Caco-2 (cell line): ENCODE measurements around the gene HSPA4L. TPM values are rescaled to one million over a fixed set of nuclear protein-coding genes. Genes with fewer than 3 reads are reported as not detected.

Experiments used
- BruUV-seq: library from RNA; stranded (reverse); fragments of 400-500 nt; replicated peaks from 2 replicates; lab custom pipeline; 2021; lab: Mats Ljungman, UMichigan
- CTCF ChIA-PET: fragments of 300-600 bp; sonication (Branson Sonifier 250); formaldehyde crosslinking; loops from one replicate; lab custom pipeline; 2022; ENCODE audit warnings: antibody characterized with exemption; lab: Charles Lee
- POLR2A ChIA-PET: fragments of 300-600 bp; sonication (Branson Sonifier 250); formaldehyde crosslinking; loops from one replicate; lab custom pipeline; 2022; ENCODE audit warnings: antibody characterized with exemption; lab: Charles Lee
- DNase-seq, 2 experiments: peaks; one replicate each; pipeline versions ENCODE4 v3.0.0 to v3.0.0-alpha.2; 2020 to 2022
- H3K27me3 ChIP-seq: replicated peaks from 2 replicates; pipeline ENCODE4 v1.6.0; 2011; ENCODE audit warnings: low read length; ENCODE audit not compliant: control insufficient read depth, insufficient read depth
- H3K36me3 ChIP-seq: 2 replicates; pipeline ENCODE4 v1.5.1; 2011; ENCODE audit warnings: low read length; ENCODE audit not compliant: control insufficient read depth, insufficient read depth
- H3K4me1 ChIP-seq: fragments of 250-450 bp; sonication (Bioruptor Pico); 2 replicates; pipeline ENCODE4 v1.5.1; 2020; ENCODE audit warnings: mild to moderate bottlenecking
- H3K4me3 ChIP-seq: 2 replicates; pipeline ENCODE4 v1.5.1; 2011; ENCODE audit warnings: low read depth, mild to moderate bottlenecking, control low read depth, low read length
- H3K9me3 ChIP-seq: fragments of 250-450 bp; sonication (Bioruptor Pico); 2 replicates; pipeline ENCODE4 v1.5.1; 2020; ENCODE audit warnings: mild to moderate bottlenecking, moderate library complexity
- H3K27ac Mint-ChIP-seq: one replicate; pipeline ENCODE4 v1.8.0; 2022; ENCODE audit warnings: mixed read lengths; ENCODE audit not compliant: unreplicated experiment
- H3K27me3 Mint-ChIP-seq: one replicate; pipeline ENCODE4 v1.8.0; 2022; ENCODE audit warnings: mixed read lengths; ENCODE audit not compliant: insufficient read depth, unreplicated experiment
- H3K36me3 Mint-ChIP-seq: one replicate; pipeline ENCODE4 v1.8.0; 2022; ENCODE audit warnings: mild to moderate bottlenecking, mixed read lengths; ENCODE audit not compliant: insufficient read depth, unreplicated experiment
- H3K4me1 Mint-ChIP-seq: one replicate; pipeline ENCODE4 v1.8.0; 2022; ENCODE audit warnings: low read depth, mixed read lengths; ENCODE audit not compliant: unreplicated experiment
- H3K4me3 Mint-ChIP-seq: one replicate; pipeline ENCODE4 v1.8.0; 2022; ENCODE audit warnings: mild to moderate bottlenecking, moderate library complexity, mixed read lengths; ENCODE audit not compliant: unreplicated experiment
- H3K9me3 Mint-ChIP-seq: one replicate; pipeline ENCODE4 v1.8.0; 2022; ENCODE audit warnings: mixed read lengths; ENCODE audit not compliant: unreplicated experiment
- CTCF ChIP-seq, 2 experiments: fragments of 200-600 bp in 1 of 2; IDR thresholded peaks; 1 replicate in 1 of 2; 2 replicates in 1 of 2; pipeline versions ENCODE4 v1.5.1 to v1.8.0; 2011 to 2022; ENCODE audit warnings: antibody characterized with exemption in 1 of 2, control low read depth in 1 of 2, inconsistent platforms in 1 of 2, low read depth in 1 of 2, low read length in 1 of 2, mild to moderate bottlenecking in 1 of 2, moderate library complexity in 1 of 2; ENCODE audit not compliant: insufficient read depth in 1 of 2, severe bottlenecking in 1 of 2, unreplicated experiment in 1 of 2
- intact Hi-C: fragments of 100-400 bp; cut with micrococcal nuclease; formaldehyde crosslinking; loops from one replicate; pipeline ENCODE4 v1.10.0; 2022; ENCODE audit not compliant: unreplicated experiment
- total RNA-seq: library from RNA; stranded (reverse); gene quantifications from 2 replicates; pipeline ENCODE4 v1.2.3, GENCODE V29; 2022

The HSPA4L gene
- total RNA-seq, 1 experiment from 2014 or later = 3.6 TPM

GRCh38 chr4:127870281-127870680, 88.2 kb downstream of the HSPA4L start:
- CTCF ChIA-PET = no interaction called here
- POLR2A ChIA-PET = no interaction called here
- Mint-ChIP-seq H3K4me1 (peaks cover 6% of the 10 kb centered on the region), H3K9me3 (no peaks in the 10 kb centered on the region), H3K36me3 (no peaks in the 10 kb centered on the region), H3K4me3 (no peak overlapping the region), H3K27ac (no peak overlapping the region), H3K27me3 (no peaks in the 10 kb centered on the region)
- no peak overlapping the region for H3K4me3 ChIP-seq
- BruUV-seq = no TSS peak
- intact Hi-C loops = no loop called here
- H3K4me1 ChIP-seq = no peaks in the 10 kb centered on the region
- no peaks in the 10 kb centered on the region for H3K27me3 ChIP-seq
- TF ChIP-seq CTCF (IDR thresholded peaks at IDR 0.05; ENCODE audit: insufficient read depth in 1 of 2, low read depth in 1 of 2, low read length in 1 of 2, severe bottlenecking in 1 of 2, unreplicated experiment in 1 of 2) = no peak
- H3K9me3 ChIP-seq = no peaks in the 10 kb centered on the region
- no peak for DNase-seq
- H3K36me3 ChIP-seq = no peaks in the 10 kb centered on the region

DNA sequence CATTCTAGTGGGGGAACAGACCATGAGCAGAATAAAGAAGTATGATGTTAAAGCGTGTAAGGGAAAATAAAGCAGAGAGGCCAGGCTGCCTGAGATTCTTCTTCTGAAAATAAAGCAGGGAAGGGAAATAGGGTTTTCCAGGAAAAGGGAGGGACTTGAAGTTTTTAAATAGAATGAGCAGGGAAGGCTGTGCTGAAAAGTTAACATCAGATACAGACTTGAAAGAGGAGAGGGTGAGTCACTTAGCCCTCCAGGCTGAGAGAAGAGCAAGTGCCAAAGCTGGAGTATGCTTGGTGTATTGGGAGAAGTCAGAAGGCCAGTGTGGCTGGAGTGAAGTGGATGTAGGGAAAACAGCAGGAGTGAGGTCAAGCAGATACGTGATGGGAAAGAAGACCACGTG, 88.6 kb downstream of the HSPA4L start:
- Histone ChIP-seq H3K36me3 (no peaks in the 10 kb centered on the region), H3K4me3 (no peak overlapping the region), H3K4me1 (no peaks in the 10 kb centered on the region), H3K9me3 (no peaks in the 10 kb centered on the region), H3K27me3 (no peaks in the 10 kb centered on the region)
- BruUV-seq = no TSS peak
- intact Hi-C loops = no loop called here
- no peak for DNase-seq
- Mint-ChIP-seq H3K36me3 (no peaks in the 10 kb centered on the region), H3K27me3 (no peaks in the 10 kb centered on the region), H3K27ac (no peak overlapping the region), H3K4me3 (no peak overlapping the region), H3K9me3 (no peaks in the 10 kb centered on the region), H3K4me1 (peaks cover 6% of the 10 kb centered on the region)
- ChIA-PET CTCF (no interaction called here), POLR2A (no interaction called here)
- TF ChIP-seq CTCF (IDR thresholded peaks at IDR 0.05; ENCODE audit: insufficient read depth in 1 of 2, low read depth in 1 of 2, low read length in 1 of 2, severe bottlenecking in 1 of 2, unreplicated experiment in 1 of 2) = no peak

DNA sequence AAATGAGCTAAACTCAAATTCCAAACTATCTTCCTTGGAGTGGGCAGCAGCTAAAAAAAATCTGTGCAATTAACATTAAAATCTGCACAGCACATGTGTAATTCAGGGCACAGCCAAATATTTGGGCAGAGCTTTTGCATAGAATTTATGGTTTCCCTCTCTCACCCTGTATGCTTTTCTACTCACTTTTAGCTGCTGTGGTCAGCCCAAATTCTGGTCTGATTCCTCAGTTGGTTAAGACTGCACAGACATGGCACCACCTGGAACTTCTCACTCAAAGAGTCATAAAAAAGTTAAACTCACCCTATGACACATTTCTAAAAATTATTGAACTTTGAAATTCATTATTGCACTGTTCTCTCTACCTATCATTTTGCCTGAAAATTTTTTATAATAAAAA, 93.7 kb downstream of the HSPA4L start:
- no peak for DNase-seq
- H3K27me3 Mint-ChIP-seq = no peaks in the 10 kb centered on the region
- H3K36me3 ChIP-seq = no peaks in the 10 kb centered on the region
- no peak for TF ChIP-seq CTCF (IDR thresholded peaks at IDR 0.05; ENCODE audit: insufficient read depth in 1 of 2, low read depth in 1 of 2, low read length in 1 of 2, severe bottlenecking in 1 of 2, unreplicated experiment in 1 of 2)
- CTCF ChIA-PET = no interaction called here
- peaks cover 3% of the 10 kb centered on the region for H3K4me1 Mint-ChIP-seq
- H3K27me3 ChIP-seq = no peaks in the 10 kb centered on the region
- H3K4me3 ChIP-seq = no peak overlapping the region
- H3K4me3 Mint-ChIP-seq = no peak overlapping the region
- H3K9me3 ChIP-seq = no peaks in the 10 kb centered on the region
- no peaks in the 10 kb centered on the region for H3K9me3 Mint-ChIP-seq
- intact Hi-C loops = no loop called here
- H3K4me1 ChIP-seq = no peaks in the 10 kb centered on the region; the same call in none of the 2 replicates
- peaks cover 5% of the 10 kb centered on the region for H3K36me3 Mint-ChIP-seq
- POLR2A ChIA-PET = no interaction called here
- BruUV-seq = no TSS peak
- no peak overlapping the region for H3K27ac Mint-ChIP-seq
